Liver (tissue), 10 donors: ENCODE results near the gene SNX6. TPM values are rescaled to one million over a fixed set of nuclear protein-coding genes. Genes with fewer than 3 reads are reported as not detected.
"Not testable (repeated sequence)": the region's sequence is repeated elsewhere in the genome, so short reads cannot be mapped to it uniquely, and the experiment has no call there.

Experiments used
- DNase-seq: peaks from one replicate; pipeline ENCODE4 v3.0.0-alpha.2; 2017; ENCODE audit warnings: low spot score
- H3K27ac ChIP-seq, 2 donors: one replicate each; pipeline ENCODE4 v1.7.0; 2013; ENCODE audit warnings: inconsistent platforms in 2 of 2, low read length in 2 of 2, control low read depth in 1 of 2, low read depth in 1 of 2, mild to moderate bottlenecking in 1 of 2
- H3K27me3 ChIP-seq, 4 donors: one replicate each; pipeline versions ENCODE4 v1.6.1 to v1.7.0; 2013; ENCODE audit warnings: low read length in 3 of 4, inconsistent platforms in 1 of 4, mild to moderate bottlenecking in 1 of 4, moderate library complexity in 1 of 4; ENCODE audit not compliant: control insufficient read depth in 4 of 4, insufficient read depth in 4 of 4
- H3K36me3 ChIP-seq, 4 donors: one replicate each; pipeline versions ENCODE4 v1.6.1 to v1.7.0; 2013; ENCODE audit warnings: low read length in 3 of 4, mild to moderate bottlenecking in 3 of 4, low read depth in 1 of 4, moderate library complexity in 1 of 4; ENCODE audit not compliant: control insufficient read depth in 4 of 4, insufficient read depth in 3 of 4
- H3K4me1 ChIP-seq, 4 donors: one replicate each; pipeline versions ENCODE4 v1.6.1 to v1.7.0; 2013; ENCODE audit warnings: low read length in 3 of 4, mild to moderate bottlenecking in 3 of 4, moderate library complexity in 1 of 4; ENCODE audit not compliant: control insufficient read depth in 4 of 4, insufficient read depth in 4 of 4
- H3K4me3 ChIP-seq, 3 donors: one replicate each; pipeline versions ENCODE4 v1.6.1 to v1.7.0; 2013; ENCODE audit warnings: low read length in 3 of 3, control low read depth in 1 of 3, low read depth in 1 of 3, mild to moderate bottlenecking in 1 of 3
- H3K9ac ChIP-seq, 2 donors: one replicate each; pipeline ENCODE4 v1.7.0; 2013; ENCODE audit warnings: low read length in 2 of 2, mild to moderate bottlenecking in 2 of 2, moderate library complexity in 2 of 2, control low read depth in 1 of 2, low read depth in 1 of 2
- H3K9me3 ChIP-seq, 4 donors: one replicate each; pipeline versions ENCODE4 v1.6.1 to v1.7.0; 2013; ENCODE audit warnings: low read length in 3 of 4; ENCODE audit not compliant: control insufficient read depth in 4 of 4
- EGR1 ChIP-seq, 2 donors: IDR thresholded peaks; 2 replicates each; pipeline ENCODE4 v1.6.1; 2016 to 2018; ENCODE audit warnings: antibody characterized with exemption in 2 of 2, low read depth in 2 of 2
- FOXA1 ChIP-seq: IDR thresholded peaks from 2 replicates; pipeline ENCODE4 v1.6.1; 2016; ENCODE audit warnings: antibody characterized with exemption
- GABPA ChIP-seq, 2 donors: IDR thresholded peaks in 1 of 2; conservative IDR thresholded peaks in 1 of 2; 2 replicates each; pipeline ENCODE4 v1.6.1; 2016; ENCODE audit warnings: antibody characterized with exemption in 2 of 2, mild to moderate bottlenecking in 1 of 2, moderate library complexity in 1 of 2
- NR2F2 ChIP-seq: IDR thresholded peaks from 2 replicates; pipeline ENCODE4 v1.6.1; 2016; ENCODE audit warnings: antibody characterized with exemption
- YY1 ChIP-seq: IDR thresholded peaks from 2 replicates; pipeline ENCODE4 v1.6.1; 2016; ENCODE audit warnings: antibody characterized with exemption, mild to moderate bottlenecking
- WGBS: extraction: QIAGEN DNeasy Blood & Tissue Kit; methylation state at CpG from one replicate; pipeline ENCODE4 v1.1.7; 2013; 5-methylcytosine and 5-hydroxymethylcytosine counted together
- polyA plus RNA-seq, 2 donors: library from polyadenylated mRNA; stranded (reverse) in 1 of 2; unstranded in 1 of 2; fragments of 200-250 nt in 1 of 2; fragments of >200 nt in 1 of 2; fragmentation: Nextera tagmentation in 1 of 2; extraction: Ambion mirVana in 1 of 2; gene quantifications; one replicate each; pipeline versions ENCODE4 v1.2.1 to v1.2.3, GENCODE V29; 2013 to 2015
- small RNA-seq: library from RNA; depleted of rRNA; stranded (forward); fragments of <200 nt; gene quantifications from one replicate; pipeline ENCODE3, GENCODE V24; 2014
- total RNA-seq, 2 donors: library from RNA; depleted of rRNA; stranded (reverse); fragments of >200 nt; gene quantifications; one replicate each; pipeline ENCODE4 v1.2.3, GENCODE V29; 2014
- donor health status: healthy.
- donor health status: healthy.
- donor health status: healthy.
- donor health status: healthy.
- donor health status: healthy.

SNX6 gene
- total and polyA plus RNA-seq, 4 donors: 23.5 to 62.2 (median 42.0) TPM

DNA sequence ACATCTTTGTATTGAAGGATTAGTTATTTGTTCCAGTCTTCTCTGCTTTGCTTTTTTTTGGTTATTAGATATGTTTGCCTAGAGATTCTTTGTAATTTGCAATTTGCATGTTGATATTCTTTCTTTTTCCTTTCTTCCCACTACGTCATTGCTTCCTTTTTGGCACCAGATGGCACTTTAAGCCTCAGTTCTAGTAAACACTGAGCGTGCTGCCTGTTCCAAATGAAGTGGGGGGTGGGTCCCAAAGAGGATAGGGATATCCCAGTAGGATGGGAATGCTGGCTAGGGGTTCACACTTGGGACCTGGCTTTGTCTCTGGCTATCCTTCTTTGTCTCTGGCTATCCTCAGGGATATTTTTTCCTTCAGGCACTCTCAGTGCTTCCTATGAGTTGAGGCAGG, 107.5 kb downstream of the SNX6 start:
- 88% methylated on average over 2 of the region's 2 CpGs for WGBS

DNA sequence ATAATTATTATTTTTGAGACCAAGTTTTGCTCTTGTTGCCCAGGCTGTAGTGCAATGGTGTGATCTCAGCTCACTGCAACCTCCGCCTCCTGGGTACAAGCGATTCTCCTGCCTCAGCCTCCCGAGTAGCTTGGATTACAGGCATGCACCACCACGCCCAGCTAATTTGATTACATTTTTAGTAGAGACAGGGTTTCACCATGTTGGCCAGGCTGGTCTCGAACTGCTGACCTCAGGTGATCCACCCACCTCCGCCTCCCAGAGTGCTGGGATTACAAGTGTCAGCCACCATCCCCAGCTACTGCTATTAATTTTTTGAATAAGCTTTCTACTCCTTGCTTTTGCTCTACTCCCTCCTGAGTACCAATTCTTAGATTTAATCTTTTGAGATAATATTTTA, 108.9 kb downstream of the SNX6 start:
- H3K4me1 ChIP-seq, DNase-seq, H3K9ac ChIP-seq, H3K27ac ChIP-seq, H3K9me3 ChIP-seq, H3K4me3 ChIP-seq, H3K27me3 ChIP-seq: not testable (repeated sequence)
- H3K36me3 ChIP-seq: peaks cover 28 to 70% (median 56%) of the 10 kb centered on the region in 4 donors
- WGBS: 87% methylated on average over 6 of the region's 6 CpGs

More for the DNA sequence above, 107.5 kb downstream of the SNX6 start:
- H3K9ac ChIP-seq: no peak overlapping the region
- no peak overlapping the region for H3K27ac ChIP-seq
- H3K27me3 ChIP-seq: no peaks in the 10 kb centered on the region
- no peaks in the 10 kb centered on the region for H3K9me3 ChIP-seq
- DNase-seq: no peak
- TF ChIP-seq YY1 (no peak), GABPA (IDR thresholded peaks at IDR 0.05 in 1 of 2, conservative IDR thresholded peaks at IDR 0.05 in 1 of 2) (no peak), FOXA1 (no peak), EGR1 (IDR thresholded peaks at IDR 0.05; ENCODE audit: low read depth in 2 of 2) (no peak), NR2F2 (no peak)
- H3K4me3 ChIP-seq: no peak overlapping the region
- no peaks in the 10 kb centered on the region for H3K4me1 ChIP-seq
- peaks cover 30 to 72% (median 62%) of the 10 kb centered on the region in 4 donors for H3K36me3 ChIP-seq

DNA sequence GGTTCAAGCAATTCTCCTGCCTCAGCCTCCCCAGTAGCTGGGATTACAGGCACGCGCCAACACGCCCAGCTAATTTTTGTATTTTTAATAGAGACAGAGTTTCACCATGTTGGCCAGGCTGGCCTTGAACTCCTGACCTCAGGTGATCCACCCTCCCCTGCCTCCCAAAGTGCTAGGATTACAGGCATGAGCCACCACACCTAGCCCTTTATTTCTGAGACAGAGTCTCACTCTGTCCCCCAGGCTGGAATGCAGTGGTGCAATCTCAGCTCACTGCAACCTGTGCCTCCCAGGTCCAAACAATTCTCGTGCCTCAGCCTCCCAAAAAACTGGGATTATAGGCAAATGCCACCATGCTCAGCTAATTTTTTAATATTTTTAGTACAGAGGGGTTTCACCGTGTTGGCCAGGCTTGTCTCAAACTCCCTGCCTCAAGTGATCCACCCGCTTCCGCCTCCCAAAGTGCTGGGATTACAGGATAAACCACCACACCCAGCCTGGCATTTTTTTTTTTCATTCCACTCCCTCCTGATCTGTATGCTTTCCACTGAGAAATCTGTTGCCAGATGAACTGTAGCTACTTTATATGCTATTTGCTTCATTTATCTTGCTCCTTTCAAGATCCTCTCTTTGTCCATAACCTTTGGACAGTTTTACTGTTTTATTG, 109.5 kb downstream of the SNX6 start:
- H3K4me3 ChIP-seq, H3K4me1 ChIP-seq, H3K9ac ChIP-seq, DNase-seq, H3K9me3 ChIP-seq, H3K27ac ChIP-seq, H3K27me3 ChIP-seq: not testable (repeated sequence)
- 91% methylated on average over 7 of the region's 7 CpGs for WGBS
- peaks cover 28 to 72% (median 56%) of the 10 kb centered on the region in 4 donors for H3K36me3 ChIP-seq

Small RNA genes within 50 kb of the gene (small RNA-seq; reads per million reads assigned to genes)
- gene RNU1-27P: not detected
- gene RNU1-28P: not detected
- not detected for gene RNU6-1261P

Other genes starting within 250 kb of the SNX6 start
- 10 to 100 TPM in 1 of 2 donors, 1 to 10 TPM in 1; 9.5 to 10.5 TPM for gene SPTSSA, start 167.9 kb downstream of the SNX6 start, total RNA-seq
- gene SPTSSA, start 167.9 kb downstream of the SNX6 start, polyA plus RNA-seq: 10 to 100 TPM; 13.7 to 15.2 TPM
- gene EAPP, start 90.4 kb downstream of the SNX6 start, total RNA-seq: 10 to 100 TPM; 22.3 to 29.0 TPM
- 10 to 100 TPM; 18.5 to 33.4 TPM for gene EAPP, start 90.4 kb downstream of the SNX6 start, polyA plus RNA-seq
- 10 to 100 TPM; 37.2 to 70.2 TPM for gene CFL2, start 84.4 kb upstream of the SNX6 start, total RNA-seq
- 10 to 100 TPM; 55.1 to 76.1 TPM for gene CFL2, start 84.4 kb upstream of the SNX6 start, polyA plus RNA-seq
- 10 to 100 TPM; 18.5 to 44.9 TPM for gene BAZ1A, start 245.2 kb upstream of the SNX6 start, total RNA-seq
- 1 to 10 TPM; 4.5 to 8.1 TPM for gene BAZ1A, start 245.2 kb upstream of the SNX6 start, polyA plus RNA-seq